Endothelial cell of umbilical vein (primary cell): ENCODE results near the gene GNAS-AS1. TPM values are rescaled to one million over a fixed set of nuclear protein-coding genes. Genes with fewer than 3 reads are reported as not detected.

Experiments used
- BruUV-seq: library from RNA; stranded (reverse); fragments of 400-500 nt; replicated peaks from 2 replicates; lab custom pipeline; 2021; lab: Mats Ljungman, UMichigan
- CTCF ChIA-PET: fragments of 300-600, 350-600 bp; sonication (Branson Sonifier 250); formaldehyde crosslinking; loops from one replicate; lab custom pipeline; 2021; ENCODE audit warnings: antibody characterized with exemption, inconsistent platforms; lab: Charles Lee
- POLR2A ChIA-PET: fragments of 300-600, 350-600 bp; sonication (Branson Sonifier 250); formaldehyde crosslinking; loops from one replicate; lab custom pipeline; 2021; ENCODE audit warnings: antibody characterized with exemption, inconsistent platforms; lab: Charles Lee
- DNase-seq: peaks from one replicate; pipeline ENCODE4 v3.0.0-alpha.2; 2011; ENCODE audit warnings: low read depth, low spot score
- FAIRE-seq: peaks from 2 replicates; lab custom pipeline; 2011; peaks lifted over from hg19 to GRCh38; lab: Jason Lieb, UNC
- H2AFZ ChIP-seq: 2 replicates; pipeline ENCODE4 v1.6.0; 2012; ENCODE audit warnings: low read depth, low read length, control low read depth, inconsistent platforms
- H3K27ac ChIP-seq: 2 replicates; pipeline ENCODE4 v1.5.1; 2011; ENCODE audit warnings: low read depth, mild to moderate bottlenecking, control low read depth, low read length, moderate library complexity; ENCODE audit not compliant: insufficient read depth
- H3K27me3 ChIP-seq, 2 experiments: 2 replicates each; pipeline versions ENCODE4 v1.6.0 to v1.6.1; 2011; ENCODE audit warnings: low read length in 2 of 2, mixed read lengths in 1 of 2; ENCODE audit not compliant: control insufficient read depth in 2 of 2, insufficient read depth in 2 of 2
- H3K36me3 ChIP-seq, 2 experiments: 2 replicates in 1 of 2; 3 replicates in 1 of 2; pipeline ENCODE4 v1.5.1; 2011; ENCODE audit warnings: low read length in 2 of 2, mild to moderate bottlenecking in 1 of 2, moderate library complexity in 1 of 2; ENCODE audit not compliant: control insufficient read depth in 2 of 2, insufficient read depth in 2 of 2; ENCODE audit errors: extremely low read depth in 1 of 2
- H3K4me1 ChIP-seq: 3 replicates; pipeline ENCODE4 v1.5.1; 2011; ENCODE audit warnings: mild to moderate bottlenecking, low read length; ENCODE audit not compliant: control insufficient read depth, insufficient read depth; ENCODE audit errors: extremely low read depth
- H3K4me2 ChIP-seq: 2 replicates; pipeline ENCODE4 v1.6.1; 2011; ENCODE audit warnings: low read length, control low read depth, mixed read lengths; ENCODE audit not compliant: insufficient read depth
- H3K4me3 ChIP-seq, 3 experiments: fragments of 200-600 bp in 1 of 3; sonication (generic), shearing (Covaris generic) in 1 of 3; replicated peaks in 1 of 3; 2 replicates each; pipeline ENCODE4 v1.5.1; 2011 to 2016; ENCODE audit warnings: control low read depth in 3 of 3, low read length in 3 of 3, mild to moderate bottlenecking in 2 of 3, inconsistent platforms in 1 of 3, low read depth in 1 of 3, moderate library complexity in 1 of 3; ENCODE audit not compliant: insufficient read depth in 1 of 3
- H3K79me2 ChIP-seq: 2 replicates; pipeline ENCODE4 v1.6.0; 2012; ENCODE audit warnings: low read length, inconsistent platforms; ENCODE audit not compliant: control insufficient read depth, insufficient read depth
- H3K9ac ChIP-seq: replicated peaks from 2 replicates; pipeline ENCODE3; 2011; ENCODE audit warnings: low read length, control low read depth; ENCODE audit not compliant: insufficient read depth; ENCODE audit errors: extremely low read depth
- H3K9me1 ChIP-seq: replicated peaks from 3 replicates; pipeline ENCODE4 v1.6.0; 2011; ENCODE audit warnings: mild to moderate bottlenecking, low read length; ENCODE audit not compliant: control insufficient read depth, insufficient read depth; ENCODE audit errors: extremely low read depth
- H3K9me3 ChIP-seq: replicated peaks from 2 replicates; pipeline ENCODE4 v1.5.1; 2012; ENCODE audit warnings: low read length, inconsistent platforms; ENCODE audit not compliant: control insufficient read depth, insufficient read depth
- H4K20me1 ChIP-seq: replicated peaks from 2 replicates; pipeline ENCODE3; 2011; ENCODE audit warnings: mild to moderate bottlenecking, low read length; ENCODE audit not compliant: control insufficient read depth, insufficient read depth; ENCODE audit errors: extremely low read depth
- EZH2 ChIP-seq: IDR thresholded peaks from 2 replicates; pipeline ENCODE4 v1.6.1; 2012; ENCODE audit warnings: borderline replicate concordance, low read depth, mild to moderate bottlenecking, moderate library complexity, low read length, inconsistent platforms; ENCODE audit not compliant: severe bottlenecking
- FOS ChIP-seq: IDR thresholded peaks from 2 replicates; pipeline ENCODE4 v1.6.1; 2011; ENCODE audit warnings: mild to moderate bottlenecking, low read length, moderate library complexity, borderline replicate concordance; ENCODE audit not compliant: insufficient read depth
- GATA2 ChIP-seq: IDR thresholded peaks from 2 replicates; pipeline ENCODE4 v1.7.0; 2011; ENCODE audit warnings: low read depth, mild to moderate bottlenecking, moderate library complexity, mixed read lengths, low read length; ENCODE audit not compliant: insufficient read length, insufficient read depth
- JUN ChIP-seq: IDR thresholded peaks from 2 replicates; pipeline ENCODE4 v1.6.1; 2011; ENCODE audit warnings: borderline replicate concordance, low read depth; ENCODE audit not compliant: insufficient read length, insufficient read depth
- MAX ChIP-seq: IDR thresholded peaks from 2 replicates; pipeline ENCODE4 v1.6.1; 2011; ENCODE audit not compliant: insufficient read depth, insufficient read length
- MYC ChIP-seq: IDR thresholded peaks from one replicate; pipeline ENCODE4 v1.6.1; 2011; ENCODE audit warnings: mild to moderate bottlenecking, low read depth, low read length
- POLR2A ChIP-seq: IDR thresholded peaks from 2 replicates; pipeline ENCODE4 v1.6.1; 2012; ENCODE audit warnings: low read depth, mild to moderate bottlenecking, control low read depth, low read length
- POLR2AphosphoS5 ChIP-seq: IDR thresholded peaks from 2 replicates; pipeline ENCODE4 v1.6.1; 2012; ENCODE audit warnings: low read depth, mild to moderate bottlenecking, control low read depth, low read length, moderate library complexity; ENCODE audit not compliant: insufficient read depth
- dilution Hi-C: fragments of 300-500 bp; cut with MboI; formaldehyde crosslinking; loops from one replicate; pipeline ENCODE4 v1.15.0; 2019; ENCODE audit warnings: low sequenced_read_pairs; ENCODE audit not compliant: extremely low pct_ligation_motif_present
- intact Hi-C: fragments of 100-400 bp; cut with micrococcal nuclease; formaldehyde crosslinking; loops from one replicate; pipeline ENCODE4 v1.10.0; 2022
- polyA plus RNA-seq, 4 experiments: library from polyadenylated mRNA; depleted of rRNA in 3 of 4; stranded (reverse) in 3 of 4; unstranded in 1 of 4; fragments of >200 nt; gene quantifications; 2 replicates each; pipeline versions ENCODE4 v1.2.1 to v1.2.3, GENCODE V29; 2011 to 2012; ENCODE audit warnings: missing spikeins in 1 of 4
- total RNA-seq: library from RNA; stranded (reverse); gene quantifications from 2 replicates; pipeline ENCODE4 v1.2.3, GENCODE V29; 2021

The GNAS-AS1 gene
- total and polyA plus RNA-seq, 2 donors (not counting 3 experiments of a cell fraction or from before 2014, with no cell fraction given), result 0.11 to 0.58 TPM

GRCh38 chr20:58815448-58815847, 35.3 kb downstream of the GNAS-AS1 start:
- intact Hi-C loops (no loop called here), dilution Hi-C loops (no loop called here)
- no peaks in the 10 kb centered on the region for H3K9me3 ChIP-seq
- no peak overlapping the region for H3K27ac ChIP-seq
- no peak overlapping the region for H2AFZ ChIP-seq
- H3K79me2 ChIP-seq, result no peaks in the 10 kb centered on the region
- TF ChIP-seq GATA2, result no peak
- TF ChIP-seq POLR2AphosphoS5, result no peak
- TF ChIP-seq POLR2A, result no peak
- no peak for TF ChIP-seq MAX
- BruUV-seq, result no TSS peak
- no peaks in the 10 kb centered on the region for H3K36me3 ChIP-seq
- H3K9me1 ChIP-seq, result no peaks in the 10 kb centered on the region
- DNase-seq, result no peak
- H3K4me1 ChIP-seq, result no peaks in the 10 kb centered on the region
- no peak overlapping the region for H3K4me2 ChIP-seq
- CTCF ChIA-PET, result no interaction called here
- POLR2A ChIA-PET, result no interaction called here
- no peak overlapping the region for H3K9ac ChIP-seq
- no peaks in the 10 kb centered on the region for H4K20me1 ChIP-seq
- no peak for FAIRE-seq
- no peak overlapping the region for H3K4me3 ChIP-seq
- H3K27me3 ChIP-seq, result no peaks in the 10 kb centered on the region

GRCh38 chr20:58813369-58813768, 37.3 kb downstream of the GNAS-AS1 start:
- dilution Hi-C loops, result no loop called here
- TF ChIP-seq GATA2 (no peak), JUN (no peak), POLR2AphosphoS5 (no peak), EZH2 (no peak), MAX (no peak), MYC (no peak), FOS (no peak)
- H3K27me3 ChIP-seq, result no peaks in the 10 kb centered on the region
- FAIRE-seq, result no peak
- H3K9me1 ChIP-seq, result no peaks in the 10 kb centered on the region
- ChIA-PET CTCF (no interaction called here), POLR2A (no interaction called here)
- no peak overlapping the region for H3K27ac ChIP-seq
- no peak overlapping the region for H3K4me2 ChIP-seq
- H3K9me3 ChIP-seq, result no peaks in the 10 kb centered on the region
- no peak for DNase-seq
- no peaks in the 10 kb centered on the region for H3K4me1 ChIP-seq
- no peaks in the 10 kb centered on the region for H3K36me3 ChIP-seq
- no peak overlapping the region for H3K9ac ChIP-seq
- H3K79me2 ChIP-seq, result no peaks in the 10 kb centered on the region
- no peaks in the 10 kb centered on the region for H4K20me1 ChIP-seq
- no peak overlapping the region for H3K4me3 ChIP-seq
- BruUV-seq, result no TSS peak
- intact Hi-C loops, result no loop called here
- H2AFZ ChIP-seq, result no peak overlapping the region
